Spinal cord (tissue), 10 donors: ENCODE results near the gene MNX1. TPM values are rescaled to one million over a fixed set of nuclear protein-coding genes. Genes with fewer than 3 reads are reported as not detected.

Experiments
- DNase-seq, 6 donors: peaks; one replicate each; pipeline versions ENCODE4 v3.0.0 to v3.0.0-alpha.2; 2013 to 2015; ENCODE audit warnings: low spot score in 6 of 6, low read depth in 4 of 6
- H3K27ac ChIP-seq: one replicate; pipeline ENCODE4 v1.5.1; 2013; ENCODE audit warnings: low read depth, low read length, control low read depth
- H3K27me3 ChIP-seq: one replicate; pipeline ENCODE4 v1.6.1; 2013; ENCODE audit warnings: low read length; ENCODE audit not compliant: control insufficient read depth, insufficient read depth
- H3K36me3 ChIP-seq: one replicate; pipeline ENCODE4 v1.6.1; 2013; ENCODE audit warnings: low read length; ENCODE audit not compliant: control insufficient read depth, insufficient read depth
- H3K4me1 ChIP-seq: one replicate; pipeline ENCODE4 v1.6.1; 2013; ENCODE audit warnings: low read length; ENCODE audit not compliant: control insufficient read depth, insufficient read depth
- H3K4me3 ChIP-seq: one replicate; pipeline ENCODE4 v1.5.1; 2013; ENCODE audit warnings: low read depth, low read length, control low read depth
- H3K9me3 ChIP-seq: one replicate; pipeline ENCODE4 v1.6.1; 2013; ENCODE audit warnings: low read length; ENCODE audit not compliant: control insufficient read depth, insufficient read depth
- WGBS: methylation state at CpG from one replicate; pipeline ENCODE4 v1.1.5; 2013; ENCODE audit warnings: missing lambda C conversion rate; ENCODE audit not compliant: insufficient coverage; 5-methylcytosine and 5-hydroxymethylcytosine counted together
- polyA plus RNA-seq, 2 donors: library from polyadenylated mRNA; unstranded; fragments of 120-200 nt; gene quantifications; one replicate each; pipeline ENCODE4 v1.2.1, GENCODE V29; 2013; ENCODE audit not compliant: insufficient read length in 2 of 2
- total RNA-seq, 2 donors: library from RNA; depleted of rRNA in 1 of 2; stranded (reverse); fragments of 120-200 nt in 1 of 2; fragments of >200 nt in 1 of 2; gene quantifications; one replicate each; pipeline versions ENCODE4 v1.2.3 to v1.2.4, GENCODE V29; 2013 to 2014
- donor health status: healthy.

Gene MNX1
- total and polyA plus RNA-seq, 4 donors: 0.72 to 7.0 (median 2.3) TPM

- H3K9me3 ChIP-seq: peaks cover 2% of the 10 kb centered on the region
- no peaks in the 10 kb centered on the region for H3K27me3 ChIP-seq
- peaks cover 3% of the 10 kb centered on the region for H3K36me3 ChIP-seq
- WGBS: 93% methylated on average over 7 of the region's 14 CpGs
- no peak overlapping the region for H3K4me3 ChIP-seq
- no peaks in the 10 kb centered on the region for H3K4me1 ChIP-seq
- H3K27ac ChIP-seq: no peak overlapping the region
- DNase-seq: peak in 1 of 6 donors; percentile 57
These were observed 26.1 kb downstream of the MNX1 start for GRCh38 chr7:156984174-156984891.

GRCh38 chr7:156979711-156980110, 30.8 kb downstream of the MNX1 start:
- H3K4me3 ChIP-seq: no peak overlapping the region
- H3K27me3 ChIP-seq: no peaks in the 10 kb centered on the region
- no peaks in the 10 kb centered on the region for H3K4me1 ChIP-seq
- no peaks in the 10 kb centered on the region for H3K36me3 ChIP-seq
- 100% methylated on average over 3 of the region's 4 CpGs for WGBS
- no peak overlapping the region for H3K27ac ChIP-seq
- H3K9me3 ChIP-seq: peaks cover 5% of the 10 kb centered on the region
- DNase-seq: no peak

GRCh38 chr7:156979007-156979606, 31.4 kb downstream of the MNX1 start:
- Histone ChIP-seq H3K27me3 (no peaks in the 10 kb centered on the region), H3K4me1 (no peaks in the 10 kb centered on the region), H3K36me3 (no peaks in the 10 kb centered on the region), H3K9me3 (peaks cover 5% of the 10 kb centered on the region), H3K4me3 (no peak overlapping the region), H3K27ac (no peak overlapping the region)
- WGBS: no CpG with 5 or more reads among the region's 1 CpG
- DNase-seq: no peak

- Histone ChIP-seq H3K36me3 (peaks cover 8% of the 10 kb centered on the region), H3K27me3 (no peaks in the 10 kb centered on the region), H3K4me3 (no peak overlapping the region), H3K4me1 (no peaks in the 10 kb centered on the region), H3K27ac (no peak overlapping the region), H3K9me3 (peaks cover 5% of the 10 kb centered on the region)
- 100% methylated on average over 1 of the region's 5 CpGs for WGBS
- no peak for DNase-seq
These were observed 34.8 kb downstream of the MNX1 start for GRCh38 chr7:156975620-156976019.

GRCh38 chr7:156969972-156970420, 40.5 kb downstream of the MNX1 start:
- no peaks in the 10 kb centered on the region for H3K27me3 ChIP-seq
- no peak overlapping the region for H3K4me3 ChIP-seq
- WGBS: no CpG with 5 or more reads among the region's 3 CpGs
- peaks cover 34% of the 10 kb centered on the region for H3K36me3 ChIP-seq
- no peak overlapping the region for H3K27ac ChIP-seq
- DNase-seq: peak in 2 of 6 donors; percentile 9 to 53
- no peaks in the 10 kb centered on the region for H3K4me1 ChIP-seq
- no peaks in the 10 kb centered on the region for H3K9me3 ChIP-seq

- Histone ChIP-seq H3K27me3 (no peaks in the 10 kb centered on the region), H3K36me3 (peaks cover 44% of the 10 kb centered on the region), H3K4me1 (no peaks in the 10 kb centered on the region), H3K27ac (no peak overlapping the region), H3K9me3 (no peaks in the 10 kb centered on the region), H3K4me3 (no peak overlapping the region)
- 91% methylated on average over 23 of the region's 27 CpGs for WGBS
- DNase-seq: no peak
These were observed 42.3 kb downstream of the MNX1 start for GRCh38 chr7:156968183-156968582.

- Histone ChIP-seq H3K4me3 (no peak overlapping the region), H3K9me3 (no peaks in the 10 kb centered on the region), H3K36me3 (peaks cover 60% of the 10 kb centered on the region), H3K4me1 (no peaks in the 10 kb centered on the region), H3K27me3 (no peaks in the 10 kb centered on the region), H3K27ac (no peak overlapping the region)
- DNase-seq: no peak
- WGBS: 96% methylated on average over 5 of the region's 8 CpGs
These were observed 44.1 kb downstream of the MNX1 start for GRCh38 chr7:156966387-156966786.

- Histone ChIP-seq H3K27me3 (no peaks in the 10 kb centered on the region), H3K9me3 (no peaks in the 10 kb centered on the region), H3K27ac (no peak overlapping the region), H3K4me3 (no peak overlapping the region), H3K36me3 (peaks cover 68% of the 10 kb centered on the region), H3K4me1 (no peaks in the 10 kb centered on the region)
- WGBS: 100% methylated on average over 8 of the region's 11 CpGs
- DNase-seq: no peak
These were observed 45.5 kb downstream of the MNX1 start for GRCh38 chr7:156964971-156965370.

- Histone ChIP-seq H3K4me3 (no peak overlapping the region), H3K27ac (no peak overlapping the region), H3K9me3 (no peaks in the 10 kb centered on the region), H3K4me1 (no peaks in the 10 kb centered on the region), H3K27me3 (no peaks in the 10 kb centered on the region), H3K36me3 (peaks cover 78% of the 10 kb centered on the region)
- 95% methylated on average over 12 of the region's 12 CpGs for WGBS
- no peak for DNase-seq
These were observed 47.0 kb downstream of the MNX1 start for GRCh38 chr7:156963472-156963871.

- no peaks in the 10 kb centered on the region for H3K9me3 ChIP-seq
- 95% methylated on average over 15 of the region's 16 CpGs for WGBS
- DNase-seq: no peak
- no peaks in the 10 kb centered on the region for H3K27me3 ChIP-seq
- no peaks in the 10 kb centered on the region for H3K4me1 ChIP-seq
- H3K27ac ChIP-seq: no peak overlapping the region
- peaks cover 79% of the 10 kb centered on the region for H3K36me3 ChIP-seq
- H3K4me3 ChIP-seq: no peak overlapping the region
These were observed 47.6 kb downstream of the MNX1 start for GRCh38 chr7:156962897-156963296.
